Measurements from ENCODE around the gene PPP1CC.
"Not testable (repeated sequence)": the region's sequence is repeated elsewhere in the genome, so short reads cannot be mapped to it uniquely, and the experiment has no call there.

PPP1CC gene

GRCh38 chr12:110722892-110723291 lies 19.8 kb downstream of the PPP1CC start:
- not testable (repeated sequence) for DNase-seq

GRCh38 chr12:110721570-110721969 lies 21.1 kb downstream of the PPP1CC start:
- no peak for DNase-seq

- DNase-seq, result no peak
Measured at GRCh38 chr12:110720516-110720915, 22.2 kb downstream of the PPP1CC start.

- no peak for DNase-seq
Measured at GRCh38 chr12:110718222-110718908, 24.3 kb downstream of the PPP1CC start.

- DNase-seq, result no peak
Measured at GRCh38 chr12:110717037-110717436, 25.7 kb downstream of the PPP1CC start.

GRCh38 chr12:110708917-110709316 lies 33.8 kb downstream of the PPP1CC start:
- DNase-seq, result no peak

- no peak for DNase-seq
Measured at GRCh38 chr12:110705309-110705708, 37.4 kb downstream of the PPP1CC start.

- no peak for DNase-seq
Measured at GRCh38 chr12:110704750-110705149, 37.9 kb downstream of the PPP1CC start.

- DNase-seq, result no peak
Measured at GRCh38 chr12:110704231-110704630, 38.5 kb downstream of the PPP1CC start.

- DNase-seq, result no peak
Measured at GRCh38 chr12:110702081-110702480, 40.6 kb downstream of the PPP1CC start.

GRCh38 chr12:110699591-110700445 lies 42.9 kb downstream of the PPP1CC start:
- no peak for DNase-seq

GRCh38 chr12:110698171-110698902 lies 44.4 kb downstream of the PPP1CC start:
- peak; percentile 13 to 53 for DNase-seq

GRCh38 chr12:110697236-110697635 lies 45.5 kb downstream of the PPP1CC start:
- no peak for DNase-seq

- no peak for DNase-seq
Measured at GRCh38 chr12:110696283-110696682, 46.4 kb downstream of the PPP1CC start.

- DNase-seq, result peak; percentile 15 to 54
Measured at GRCh38 chr12:110694330-110694901, 48.3 kb downstream of the PPP1CC start.

GRCh38 chr12:110693731-110694130 lies 49.0 kb downstream of the PPP1CC start:
- no peak for DNase-seq

- DNase-seq, result no peak
Measured at GRCh38 chr12:110690127-110690430, 52.6 kb downstream of the PPP1CC start.

- no peak for DNase-seq
Measured at GRCh38 chr12:110689281-110690126, 53.2 kb downstream of the PPP1CC start.

- no peak for DNase-seq
Measured at GRCh38 chr12:110688446-110689280, 54.0 kb downstream of the PPP1CC start, which contains the start of gene HVCN1. Gene HVCN1 (minus strand): TSS chr12:110689115. CDS start chr12:110683245, 5,870 bp downstream.

- no peak for DNase-seq
Measured at GRCh38 chr12:110687396-110688169, 55.1 kb downstream of the PPP1CC start.

Data from hippocampal formation (tissue), 2 donors.